Measurements from ENCODE around the gene PHF2.

- TF ChIP-seq POLR2A (IDR thresholded peaks at IDR 0.05): no peak
- TF ChIP-seq CTCF (IDR thresholded peaks at IDR 0.05 in 8 of 11, conservative IDR thresholded peaks at IDR 0.05 in 3 of 11): no peak
- TF ChIP-seq POLR2AphosphoS5 (IDR thresholded peaks at IDR 0.05): no peak
Observed at GRCh38 chr9:93597142-93597706, 20.8 kb downstream of the PHF2 start.

Data from spleen (tissue), 7 donors.